ENCODE results near the gene RABEP2.

The RABEP2 gene

DNA sequence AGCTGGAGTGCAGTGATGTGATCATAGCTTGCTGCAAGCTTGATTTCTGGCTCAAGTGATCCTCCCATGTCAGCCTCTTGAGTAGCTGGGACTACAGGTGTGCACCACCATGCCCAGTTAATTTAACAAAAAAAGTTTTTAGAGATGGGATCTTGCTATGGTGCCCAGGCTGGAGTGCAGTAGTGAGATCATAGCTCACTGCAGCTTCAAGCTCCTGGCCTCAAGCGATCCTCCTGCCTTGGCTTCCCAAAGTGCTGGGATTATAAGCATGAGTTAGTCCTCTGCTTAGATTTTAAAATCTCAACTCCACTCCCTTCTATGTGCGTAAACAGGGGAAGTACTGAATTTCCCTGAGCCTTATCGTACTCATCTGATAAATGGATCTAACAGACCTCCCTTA lies 6.3 kb downstream of the RABEP2 start:
- TF ChIP-seq, protein P1, sequence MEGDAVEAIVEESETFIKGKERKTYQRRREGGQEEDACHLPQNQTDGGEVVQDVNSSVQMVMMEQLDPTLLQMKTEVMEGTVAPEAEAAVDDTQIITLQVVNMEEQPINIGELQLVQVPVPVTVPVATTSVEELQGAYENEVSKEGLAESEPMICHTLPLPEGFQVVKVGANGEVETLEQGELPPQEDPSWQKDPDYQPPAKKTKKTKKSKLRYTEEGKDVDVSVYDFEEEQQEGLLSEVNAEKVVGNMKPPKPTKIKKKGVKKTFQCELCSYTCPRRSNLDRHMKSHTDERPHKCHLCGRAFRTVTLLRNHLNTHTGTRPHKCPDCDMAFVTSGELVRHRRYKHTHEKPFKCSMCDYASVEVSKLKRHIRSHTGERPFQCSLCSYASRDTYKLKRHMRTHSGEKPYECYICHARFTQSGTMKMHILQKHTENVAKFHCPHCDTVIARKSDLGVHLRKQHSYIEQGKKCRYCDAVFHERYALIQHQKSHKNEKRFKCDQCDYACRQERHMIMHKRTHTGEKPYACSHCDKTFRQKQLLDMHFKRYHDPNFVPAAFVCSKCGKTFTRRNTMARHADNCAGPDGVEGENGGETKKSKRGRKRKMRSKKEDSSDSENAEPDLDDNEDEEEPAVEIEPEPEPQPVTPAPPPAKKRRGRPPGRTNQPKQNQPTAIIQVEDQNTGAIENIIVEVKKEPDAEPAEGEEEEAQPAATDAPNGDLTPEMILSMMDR (IDR thresholded peaks at IDR 0.05; ENCODE audit: insufficient read depth, low read length) = no peak
- TF ChIP-seq, protein P2, sequence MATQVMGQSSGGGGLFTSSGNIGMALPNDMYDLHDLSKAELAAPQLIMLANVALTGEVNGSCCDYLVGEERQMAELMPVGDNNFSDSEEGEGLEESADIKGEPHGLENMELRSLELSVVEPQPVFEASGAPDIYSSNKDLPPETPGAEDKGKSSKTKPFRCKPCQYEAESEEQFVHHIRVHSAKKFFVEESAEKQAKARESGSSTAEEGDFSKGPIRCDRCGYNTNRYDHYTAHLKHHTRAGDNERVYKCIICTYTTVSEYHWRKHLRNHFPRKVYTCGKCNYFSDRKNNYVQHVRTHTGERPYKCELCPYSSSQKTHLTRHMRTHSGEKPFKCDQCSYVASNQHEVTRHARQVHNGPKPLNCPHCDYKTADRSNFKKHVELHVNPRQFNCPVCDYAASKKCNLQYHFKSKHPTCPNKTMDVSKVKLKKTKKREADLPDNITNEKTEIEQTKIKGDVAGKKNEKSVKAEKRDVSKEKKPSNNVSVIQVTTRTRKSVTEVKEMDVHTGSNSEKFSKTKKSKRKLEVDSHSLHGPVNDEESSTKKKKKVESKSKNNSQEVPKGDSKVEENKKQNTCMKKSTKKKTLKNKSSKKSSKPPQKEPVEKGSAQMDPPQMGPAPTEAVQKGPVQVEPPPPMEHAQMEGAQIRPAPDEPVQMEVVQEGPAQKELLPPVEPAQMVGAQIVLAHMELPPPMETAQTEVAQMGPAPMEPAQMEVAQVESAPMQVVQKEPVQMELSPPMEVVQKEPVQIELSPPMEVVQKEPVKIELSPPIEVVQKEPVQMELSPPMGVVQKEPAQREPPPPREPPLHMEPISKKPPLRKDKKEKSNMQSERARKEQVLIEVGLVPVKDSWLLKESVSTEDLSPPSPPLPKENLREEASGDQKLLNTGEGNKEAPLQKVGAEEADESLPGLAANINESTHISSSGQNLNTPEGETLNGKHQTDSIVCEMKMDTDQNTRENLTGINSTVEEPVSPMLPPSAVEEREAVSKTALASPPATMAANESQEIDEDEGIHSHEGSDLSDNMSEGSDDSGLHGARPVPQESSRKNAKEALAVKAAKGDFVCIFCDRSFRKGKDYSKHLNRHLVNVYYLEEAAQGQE (IDR thresholded peaks at IDR 0.05; ENCODE audit: insufficient replicate concordance, low read depth) = no peak
- no peak for TF ChIP-seq GABPA (IDR thresholded peaks at IDR 0.05; ENCODE audit: low read depth)
- no peak for TF ChIP-seq POLR2AphosphoS5 (IDR thresholded peaks at IDR 0.05; ENCODE audit: low read depth)
- no peak for TF ChIP-seq SPI1 (IDR thresholded peaks at IDR 0.05; ENCODE audit: borderline replicate concordance, low read depth)
- H3K4me3 ChIP-seq (replicated peaks; ENCODE audit: insufficient read depth, low read length) = no peak overlapping the region
- DNase-seq (ENCODE audit: low read depth in 1 of 2, low spot score in 1 of 2) = no peak
- no peak overlapping the region for H3K27ac ChIP-seq (replicated peaks)
- no peaks in the 10 kb centered on the region for H3K27me3 ChIP-seq (ENCODE audit: insufficient read depth, poor library complexity, severe bottlenecking)

DNA sequence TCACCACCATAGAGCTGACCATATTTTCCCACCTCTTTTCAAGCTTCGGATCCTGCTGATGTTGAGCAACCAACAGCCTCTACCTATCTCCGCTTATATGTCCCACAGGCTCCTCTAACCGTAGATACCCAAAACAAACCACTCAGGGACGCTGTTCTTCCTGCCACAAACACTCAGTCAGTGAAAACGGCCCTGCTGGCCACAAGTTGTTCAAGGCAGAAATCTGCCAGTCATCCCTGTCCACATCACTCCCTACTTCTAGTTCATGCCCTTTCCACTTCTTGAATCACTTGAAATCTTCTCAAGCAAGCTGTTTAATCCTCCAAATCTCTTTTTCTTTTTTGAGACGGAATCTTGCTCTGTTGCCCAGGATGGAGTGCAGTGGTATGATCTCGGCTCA lies 7.9 kb downstream of the RABEP2 start:
- Histone ChIP-seq H3K4me3 (replicated peaks; ENCODE audit: insufficient read depth, low read length) (no peak overlapping the region), H3K27ac (replicated peaks) (no peak overlapping the region), H3K27me3 (ENCODE audit: insufficient read depth, poor library complexity, severe bottlenecking) (no peaks in the 10 kb centered on the region)
- DNase-seq (ENCODE audit: low read depth in 1 of 2, low spot score in 1 of 2) = no peak
- TF ChIP-seq, protein P2 (IDR thresholded peaks at IDR 0.05; ENCODE audit: insufficient replicate concordance, low read depth) = no peak
- TF ChIP-seq POLR2AphosphoS5 (IDR thresholded peaks at IDR 0.05; ENCODE audit: low read depth) = no peak
- TF ChIP-seq GABPA (IDR thresholded peaks at IDR 0.05; ENCODE audit: low read depth) = no peak
- no peak for TF ChIP-seq SPI1 (IDR thresholded peaks at IDR 0.05; ENCODE audit: borderline replicate concordance, low read depth)
- TF ChIP-seq, protein P1 (IDR thresholded peaks at IDR 0.05; ENCODE audit: insufficient read depth, low read length) = no peak

DNA sequence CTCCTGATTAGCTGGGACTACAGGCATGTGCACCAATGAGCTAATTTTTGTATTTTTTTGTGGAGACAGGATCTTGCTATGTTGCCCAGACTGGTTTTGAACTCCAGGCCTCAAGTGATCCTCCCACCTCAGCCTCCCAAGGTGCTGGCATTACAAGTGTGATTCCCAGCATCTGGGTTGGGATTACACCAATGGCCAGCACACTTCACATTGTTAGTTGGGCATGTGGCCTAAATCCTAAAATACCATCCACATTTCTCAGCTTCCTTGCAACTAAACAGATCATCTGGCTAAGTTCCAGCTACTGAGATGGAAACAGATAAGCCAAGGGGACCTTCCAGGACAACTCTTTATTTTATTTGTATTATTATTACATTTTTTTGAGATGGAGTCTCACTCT lies 9.9 kb downstream of the RABEP2 start:
- TF ChIP-seq, protein P1 (IDR thresholded peaks at IDR 0.05; ENCODE audit: insufficient read depth, low read length) = no peak
- no peak for TF ChIP-seq GABPA (IDR thresholded peaks at IDR 0.05; ENCODE audit: low read depth)
- H3K4me3 ChIP-seq (replicated peaks; ENCODE audit: insufficient read depth, low read length) = no peak overlapping the region
- H3K27me3 ChIP-seq (ENCODE audit: insufficient read depth, poor library complexity, severe bottlenecking) = no peaks in the 10 kb centered on the region
- no peak overlapping the region for H3K27ac ChIP-seq (replicated peaks)
- DNase-seq (ENCODE audit: low read depth in 1 of 2, low spot score in 1 of 2) = no peak

DNA sequence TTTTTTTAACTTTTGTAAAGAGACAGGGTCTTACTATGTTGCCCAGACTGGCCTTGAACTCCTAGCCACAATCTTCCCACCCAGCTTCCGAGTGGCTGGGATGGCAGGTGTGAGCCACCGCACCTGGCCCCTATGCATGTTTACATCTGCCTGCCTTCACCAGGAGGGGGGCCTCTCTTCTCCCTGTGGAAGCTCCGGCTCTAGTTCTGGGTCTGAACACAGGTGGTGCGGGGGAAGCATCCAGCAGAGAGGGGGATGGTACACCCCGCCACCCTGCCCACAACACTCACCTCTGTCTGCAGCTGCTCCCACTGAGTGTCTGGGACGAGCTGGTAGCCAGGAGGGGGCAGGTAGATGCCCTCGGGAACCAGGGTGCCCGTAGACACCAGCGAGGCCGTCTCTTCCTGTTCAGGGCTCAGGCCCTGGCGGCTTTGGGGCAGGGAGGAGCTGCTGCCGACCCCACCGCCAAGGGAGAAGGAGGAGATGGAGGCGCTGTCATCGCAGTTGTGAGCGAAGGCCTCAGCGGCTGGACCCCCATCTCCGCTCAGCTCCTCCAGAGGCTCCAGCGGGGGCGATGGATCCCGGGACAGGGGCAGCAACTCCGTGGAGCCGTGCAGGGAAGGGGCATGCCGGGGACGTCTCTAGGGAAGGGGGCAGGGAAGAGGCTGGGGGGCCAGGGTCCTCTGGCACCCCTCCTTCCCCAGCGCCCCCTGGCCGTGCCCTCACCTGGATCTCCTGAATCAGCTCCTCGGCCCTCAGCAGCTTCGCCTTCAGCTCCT lies 10.9 kb downstream of the RABEP2 start:
- no peak overlapping the region for H3K4me3 ChIP-seq (replicated peaks; ENCODE audit: insufficient read depth, low read length)
- H3K27me3 ChIP-seq (ENCODE audit: insufficient read depth, poor library complexity, severe bottlenecking) = no peaks in the 10 kb centered on the region
- DNase-seq (ENCODE audit: low read depth in 1 of 2, low spot score in 1 of 2) = no peak
- TF ChIP-seq, protein P1 (IDR thresholded peaks at IDR 0.05; ENCODE audit: insufficient read depth, low read length) = no peak
- TF ChIP-seq, protein P2 (IDR thresholded peaks at IDR 0.05; ENCODE audit: insufficient replicate concordance, low read depth) = no peak
- TF ChIP-seq POLR2AphosphoS5 (IDR thresholded peaks at IDR 0.05; ENCODE audit: low read depth) (no peak), SPI1 (IDR thresholded peaks at IDR 0.05; ENCODE audit: borderline replicate concordance, low read depth) (no peak), GABPA (IDR thresholded peaks at IDR 0.05; ENCODE audit: low read depth) (no peak)
- no peak overlapping the region for H3K27ac ChIP-seq (replicated peaks)

Data from HL-60 (cell line).